Activated CD8-positive, alpha-beta T cell treated with anti-CD3 and anti-CD28 coated beads for 36 hours (primary cell): ENCODE results near the gene OAS2. TPM values are rescaled to one million over a fixed set of nuclear protein-coding genes. Genes with fewer than 3 reads are reported as not detected.

Source experiments
- ATAC-seq: fragments of 200-7000 bp; cut with Tn5 transposase; one replicate; pipeline ENCODE4 v1.10.0; 2021; ENCODE audit warnings: mild to moderate bottlenecking, moderate library complexity
- CTCF ChIA-PET: fragments of 350-600 bp; sonication (Branson Sonifier 250); formaldehyde crosslinking; loops from one replicate; lab custom pipeline; 2021; ENCODE audit warnings: antibody characterized with exemption; lab: Charles Lee
- POLR2A ChIA-PET: fragments of 350-600 bp; sonication (Branson Sonifier 250); formaldehyde crosslinking; loops from one replicate; lab custom pipeline; 2021; ENCODE audit warnings: antibody characterized with exemption; lab: Charles Lee
- DNase-seq: peaks from one replicate; pipeline ENCODE4 v3.0.0-alpha.2; 2020
- H3K27ac Mint-ChIP-seq: one replicate; pipeline ENCODE4 v1.8.0; 2021; ENCODE audit warnings: mild to moderate bottlenecking, mixed read lengths
- H3K27me3 Mint-ChIP-seq: one replicate; pipeline ENCODE4 v1.8.0; 2021; ENCODE audit warnings: mixed read lengths
- H3K36me3 Mint-ChIP-seq: one replicate; pipeline ENCODE4 v1.8.0; 2021; ENCODE audit warnings: low read depth, mixed read lengths
- H3K4me1 Mint-ChIP-seq: one replicate; pipeline ENCODE4 v1.8.0; 2021; ENCODE audit warnings: low read depth, mixed read lengths
- H3K4me3 Mint-ChIP-seq: one replicate; pipeline ENCODE4 v1.8.0; 2021; ENCODE audit warnings: mild to moderate bottlenecking, moderate library complexity, mixed read lengths
- H3K9me3 Mint-ChIP-seq: one replicate; pipeline ENCODE4 v1.8.0; 2021; ENCODE audit warnings: mixed read lengths
- CTCF ChIP-seq: fragments of 200-600 bp; IDR thresholded peaks from one replicate; pipeline ENCODE4 v1.8.0; 2022; ENCODE audit warnings: antibody characterized with exemption, mild to moderate bottlenecking
- intact Hi-C: fragments of 100-400 bp; cut with micrococcal nuclease; formaldehyde crosslinking; loops from one replicate; pipeline ENCODE4 v1.10.0; 2022
- total RNA-seq, 2 experiments: library from RNA; stranded (reverse); gene quantifications; one replicate each; pipeline ENCODE4 v1.2.3, GENCODE V29; 2021

The OAS2 gene
- total RNA-seq, 2 experiments from 2014 or later, result 95.7 to 104 TPM

- ChIA-PET POLR2A (interaction anchor here (1.0 kb wide), 1 partner anchor 27 kb away, joined by 3 read pairs; the partner anchor contains the start of gene OAS2), CTCF (interaction anchor here (0.7 to 1.6 kb wide), 2 partner anchors 97 to 105 kb away, joined by 3 to 4 read pairs; no protein-coding TSS in a partner anchor)
- Mint-ChIP-seq H3K36me3 (peaks cover 69% of the 10 kb centered on the region), H3K27ac (no peak overlapping the region), H3K27me3 (no peaks in the 10 kb centered on the region), H3K4me1 (no peaks in the 10 kb centered on the region), H3K9me3 (peaks cover 4% of the 10 kb centered on the region), H3K4me3 (no peak overlapping the region)
- peak; percentile 39 for TF ChIP-seq CTCF
- intact Hi-C loops, result no loop called here
- no peak for ATAC-seq
- DNase-seq, result no peak
Measured at GRCh38 chr12:113005762-113006161, 27.4 kb downstream of the OAS2 start.

GRCh38 chr12:113006206-113006605 is 27.9 kb downstream of the OAS2 start:
- intact Hi-C loops, result no loop called here
- ATAC-seq, result no peak
- Mint-ChIP-seq H3K4me1 (no peaks in the 10 kb centered on the region), H3K36me3 (peaks cover 72% of the 10 kb centered on the region), H3K4me3 (no peak overlapping the region), H3K27me3 (no peaks in the 10 kb centered on the region), H3K27ac (no peak overlapping the region), H3K9me3 (peaks cover 7% of the 10 kb centered on the region)
- ChIA-PET CTCF (interaction anchor here (0.7 to 1.5 kb wide), 2 partner anchors 106 to 147 kb away, joined by 4 to 5 read pairs; no protein-coding TSS in a partner anchor), POLR2A (interaction anchor here (1.0 kb wide), 1 partner anchor 28 kb away, joined by 3 read pairs; the partner anchor contains the start of gene OAS2)
- no peak for TF ChIP-seq CTCF
- no peak for DNase-seq

GRCh38 chr12:113006641-113007040 is 28.3 kb downstream of the OAS2 start:
- H3K27ac Mint-ChIP-seq, result no peak overlapping the region
- peaks cover 74% of the 10 kb centered on the region for H3K36me3 Mint-ChIP-seq
- no peak for ATAC-seq
- intact Hi-C loops, result no loop called here
- DNase-seq, result no peak
- ChIA-PET CTCF (interaction anchor here (0.7 to 4.5 kb wide), 7 partner anchors 9 to 147 kb away, joined by 3 to 22 read pairs (median 5); no protein-coding TSS in a partner anchor), POLR2A (interaction anchor here (1.1 kb wide), 1 partner anchor 66 kb away, joined by 4 read pairs; no protein-coding TSS in a partner anchor)
- H3K27me3 Mint-ChIP-seq, result no peaks in the 10 kb centered on the region
- no peak overlapping the region for H3K4me3 Mint-ChIP-seq
- H3K4me1 Mint-ChIP-seq, result no peaks in the 10 kb centered on the region
- TF ChIP-seq CTCF, result no peak
- H3K9me3 Mint-ChIP-seq, result peaks cover 9% of the 10 kb centered on the region

GRCh38 chr12:113007166-113007565 is 28.8 kb downstream of the OAS2 start:
- intact Hi-C loops, result no loop called here
- H3K4me3 Mint-ChIP-seq, result no peak overlapping the region
- TF ChIP-seq CTCF, result no peak
- ATAC-seq (no peak), DNase-seq (no peak)
- no peak overlapping the region for H3K27ac Mint-ChIP-seq
- no peaks in the 10 kb centered on the region for H3K4me1 Mint-ChIP-seq
- peaks cover 79% of the 10 kb centered on the region for H3K36me3 Mint-ChIP-seq
- ChIA-PET CTCF (interaction anchor here (0.8 to 4.5 kb wide), 6 partner anchors 10 to 146 kb away, joined by 3 to 22 read pairs (median 5); no protein-coding TSS in a partner anchor), POLR2A (interaction anchor here (0.6 to 1.1 kb wide), 2 partner anchors 30 to 67 kb away, joined by 3 to 4 read pairs; no protein-coding TSS in a partner anchor)
- H3K9me3 Mint-ChIP-seq, result peaks cover 11% of the 10 kb centered on the region
- no peaks in the 10 kb centered on the region for H3K27me3 Mint-ChIP-seq

- intact Hi-C loops, result no loop called here
- TF ChIP-seq CTCF, result no peak
- peaks cover 57% of the 10 kb centered on the region for H3K36me3 Mint-ChIP-seq
- ChIA-PET CTCF (interaction anchor here (0.6 to 4.5 kb wide), 2 partner anchors 17 to 33 kb away, joined by 3 to 22 read pairs; no protein-coding TSS in a partner anchor), POLR2A (interaction anchor here (1.1 kb wide), 1 partner anchor 226 kb away, joined by 3 read pairs; no protein-coding TSS in a partner anchor)
- no peak overlapping the region for H3K4me3 Mint-ChIP-seq
- ATAC-seq, result no peak
- peaks cover 11% of the 10 kb centered on the region for H3K9me3 Mint-ChIP-seq
- no peak overlapping the region for H3K27ac Mint-ChIP-seq
- no peaks in the 10 kb centered on the region for H3K27me3 Mint-ChIP-seq
- DNase-seq, result no peak
- H3K4me1 Mint-ChIP-seq, result no peaks in the 10 kb centered on the region
Measured at GRCh38 chr12:113010701-113011100, 32.4 kb downstream of the OAS2 start.
